D721Med (cell line): ENCODE results near the gene SCP2.

Experiments used
- DNase-seq: peaks from one replicate; pipeline ENCODE4 v3.0.0; 2011; ENCODE audit warnings: low spot score; ENCODE audit not compliant: insufficient read length
- FAIRE-seq: peaks from 2 replicates; lab custom pipeline; 2011; peaks lifted over from hg19 to GRCh38; lab: Jason Lieb, UNC
- CTCF ChIP-seq: IDR thresholded peaks from 2 replicates; pipeline ENCODE4 v1.5.1; 2012; ENCODE audit warnings: mild to moderate bottlenecking, control low read depth; ENCODE audit not compliant: insufficient read depth; ENCODE audit errors: missing control alignments

The SCP2 gene

GRCh38 chr1:53087332-53088285, 160.5 kb downstream of the SCP2 start:
- no peak for FAIRE-seq
- no peak for TF ChIP-seq CTCF
- DNase-seq, result no peak

- no peak for TF ChIP-seq CTCF
- DNase-seq (peak; percentile 61), FAIRE-seq (no peak)
Measured at GRCh38 chr1:53088616-53089300, 161.7 kb downstream of the SCP2 start.

GRCh38 chr1:53089478-53090226, 162.6 kb downstream of the SCP2 start:
- FAIRE-seq (no peak), DNase-seq (no peak)
- no peak for TF ChIP-seq CTCF

- no peak for TF ChIP-seq CTCF
- FAIRE-seq (no peak), DNase-seq (no peak)
Measured at GRCh38 chr1:53090227-53091147, 163.4 kb downstream of the SCP2 start.

GRCh38 chr1:53091841-53092645, 165.0 kb downstream of the SCP2 start:
- FAIRE-seq (no peak), DNase-seq (no peak)
- no peak for TF ChIP-seq CTCF
